RWPE2 (cell line): ENCODE results near the gene EMILIN3.

Experiments used
- ATAC-seq: fragments of 200-7000 bp; cut with Tn5 transposase; 3 replicates; pipeline ENCODE4 v1.9.1; 2021; ENCODE audit warnings: low read depth
- DNase-seq: peaks from one replicate; pipeline ENCODE4 v3.0.0-alpha.2; 2020; ENCODE audit warnings: low spot score
- H3K27ac ChIP-seq: fragments of 450-650 bp; 2 replicates; pipeline ENCODE4 v1.5.1; 2017; ENCODE audit warnings: mild to moderate bottlenecking; ENCODE audit not compliant: poor library complexity, severe bottlenecking
- H3K27me3 ChIP-seq: fragments of 250-450 bp; sonication (Bioruptor Pico); 2 replicates; pipeline ENCODE4 v1.5.1; 2021; ENCODE audit warnings: mild to moderate bottlenecking, moderate library complexity; ENCODE audit not compliant: insufficient read depth, poor library complexity, severe bottlenecking
- H3K36me3 ChIP-seq: fragments of 250-450 bp; sonication (Bioruptor Pico); 2 replicates; pipeline ENCODE4 v1.5.1; 2020; ENCODE audit warnings: low read depth, mild to moderate bottlenecking, moderate library complexity
- H3K4me1 ChIP-seq: fragments of 250-450 bp; sonication (Bioruptor Pico); 2 replicates; pipeline ENCODE4 v1.5.1; 2021; ENCODE audit warnings: mild to moderate bottlenecking, moderate library complexity; ENCODE audit not compliant: insufficient read depth, poor library complexity, severe bottlenecking
- H3K4me3 ChIP-seq: fragments of 250-450 bp; sonication (Bioruptor Pico); 2 replicates; pipeline ENCODE4 v1.5.1; 2021; ENCODE audit warnings: mild to moderate bottlenecking, moderate library complexity; ENCODE audit not compliant: severe bottlenecking
- H3K9me3 ChIP-seq: fragments of 250-450 bp; sonication (Bioruptor Pico); 2 replicates; pipeline ENCODE4 v1.5.1; 2021; ENCODE audit warnings: mild to moderate bottlenecking, moderate library complexity; ENCODE audit not compliant: severe bottlenecking
- TF ChIP-seq, protein P1 (sequence below): fragments of 450-650 bp; IDR thresholded peaks from one replicate; pipeline ENCODE4 v1.5.1; 2017; ENCODE audit warnings: mild to moderate bottlenecking, moderate library complexity; ENCODE audit not compliant: poor library complexity, severe bottlenecking

The EMILIN3 gene

GRCh38 chr20:41411391-41411847, 44.8 kb upstream of the EMILIN3 start:
- Histone ChIP-seq H3K27me3 (no peaks in the 10 kb centered on the region), H3K9me3 (no peaks in the 10 kb centered on the region), H3K27ac (no peak overlapping the region), H3K4me1 (no peaks in the 10 kb centered on the region), H3K4me3 (no peak overlapping the region), H3K36me3 (peaks cover 70% of the 10 kb centered on the region)
- DNase-seq (no peak), ATAC-seq (no peak)
- TF ChIP-seq, protein P1, sequence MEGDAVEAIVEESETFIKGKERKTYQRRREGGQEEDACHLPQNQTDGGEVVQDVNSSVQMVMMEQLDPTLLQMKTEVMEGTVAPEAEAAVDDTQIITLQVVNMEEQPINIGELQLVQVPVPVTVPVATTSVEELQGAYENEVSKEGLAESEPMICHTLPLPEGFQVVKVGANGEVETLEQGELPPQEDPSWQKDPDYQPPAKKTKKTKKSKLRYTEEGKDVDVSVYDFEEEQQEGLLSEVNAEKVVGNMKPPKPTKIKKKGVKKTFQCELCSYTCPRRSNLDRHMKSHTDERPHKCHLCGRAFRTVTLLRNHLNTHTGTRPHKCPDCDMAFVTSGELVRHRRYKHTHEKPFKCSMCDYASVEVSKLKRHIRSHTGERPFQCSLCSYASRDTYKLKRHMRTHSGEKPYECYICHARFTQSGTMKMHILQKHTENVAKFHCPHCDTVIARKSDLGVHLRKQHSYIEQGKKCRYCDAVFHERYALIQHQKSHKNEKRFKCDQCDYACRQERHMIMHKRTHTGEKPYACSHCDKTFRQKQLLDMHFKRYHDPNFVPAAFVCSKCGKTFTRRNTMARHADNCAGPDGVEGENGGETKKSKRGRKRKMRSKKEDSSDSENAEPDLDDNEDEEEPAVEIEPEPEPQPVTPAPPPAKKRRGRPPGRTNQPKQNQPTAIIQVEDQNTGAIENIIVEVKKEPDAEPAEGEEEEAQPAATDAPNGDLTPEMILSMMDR = peak; percentile 94

- no peaks in the 10 kb centered on the region for H3K4me1 ChIP-seq
- H3K27ac ChIP-seq = no peak overlapping the region
- peaks cover 58% of the 10 kb centered on the region for H3K36me3 ChIP-seq
- ATAC-seq (no peak), DNase-seq (no peak)
- no peaks in the 10 kb centered on the region for H3K27me3 ChIP-seq
- TF ChIP-seq, protein P1 = no peak
- H3K9me3 ChIP-seq = no peaks in the 10 kb centered on the region
- H3K4me3 ChIP-seq = no peak overlapping the region
These were observed 42.4 kb upstream of the EMILIN3 start for GRCh38 chr20:41408986-41409385.

DNA sequence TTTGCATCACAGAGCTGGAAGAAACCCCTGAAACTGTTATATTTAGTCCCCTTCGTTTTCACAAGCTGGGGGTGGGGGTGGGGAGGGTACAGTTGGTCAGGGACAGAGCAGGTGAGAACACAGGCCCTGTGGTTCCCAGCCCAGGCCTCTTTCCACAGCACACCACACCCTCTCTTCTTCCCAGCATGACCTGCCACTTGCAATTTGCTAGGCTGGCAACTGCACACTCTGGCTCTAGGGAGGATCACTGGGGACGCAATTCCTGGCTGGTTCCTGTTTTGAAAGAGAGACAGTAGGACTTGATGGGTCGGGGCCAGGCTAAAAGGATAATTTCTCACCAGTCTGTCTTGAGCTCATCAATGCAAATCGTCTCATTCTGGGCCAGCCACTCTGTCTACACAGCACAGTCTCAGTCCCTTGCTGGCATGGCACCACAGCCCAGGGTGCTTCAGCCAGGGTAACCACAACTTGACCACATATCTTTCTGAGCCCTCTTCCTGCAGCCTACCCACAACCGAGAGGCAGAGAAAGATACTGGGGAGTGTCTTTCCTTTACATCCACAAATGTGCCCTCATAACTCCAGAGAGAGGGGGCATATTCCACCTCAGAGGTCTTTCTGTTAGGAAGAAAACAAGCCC, 41.7 kb upstream of the EMILIN3 start:
- H3K27ac ChIP-seq = no peak overlapping the region
- peaks cover 59% of the 10 kb centered on the region for H3K36me3 ChIP-seq
- TF ChIP-seq, protein P1 = no peak
- no peak; the same call in 2 of the 3 replicates for ATAC-seq
- no peak overlapping the region for H3K4me3 ChIP-seq
- no peaks in the 10 kb centered on the region for H3K9me3 ChIP-seq
- H3K27me3 ChIP-seq = no peaks in the 10 kb centered on the region
- no peak for DNase-seq
- H3K4me1 ChIP-seq = no peaks in the 10 kb centered on the region

DNA sequence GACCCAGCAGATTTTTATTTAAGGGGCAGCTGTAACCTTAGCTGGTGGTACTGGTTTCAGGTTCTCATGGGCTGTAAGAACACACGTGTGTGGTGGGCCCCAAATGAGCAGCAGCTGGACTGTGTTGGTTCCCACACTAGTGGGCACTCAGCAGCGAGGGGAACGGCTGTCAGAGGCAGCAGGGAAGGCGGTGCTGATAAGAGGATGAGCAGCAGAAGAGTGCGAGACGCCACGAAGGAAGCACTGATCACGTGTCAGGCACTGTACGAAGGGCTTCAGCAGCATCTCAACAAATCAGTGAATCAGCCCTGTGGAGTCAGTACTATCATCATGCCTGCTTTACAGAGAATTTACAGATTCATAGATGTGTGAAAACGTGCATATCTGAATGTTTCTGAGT, 41.0 kb upstream of the EMILIN3 start:
- Histone ChIP-seq H3K27ac (no peak overlapping the region), H3K4me1 (no peaks in the 10 kb centered on the region)

DNA sequence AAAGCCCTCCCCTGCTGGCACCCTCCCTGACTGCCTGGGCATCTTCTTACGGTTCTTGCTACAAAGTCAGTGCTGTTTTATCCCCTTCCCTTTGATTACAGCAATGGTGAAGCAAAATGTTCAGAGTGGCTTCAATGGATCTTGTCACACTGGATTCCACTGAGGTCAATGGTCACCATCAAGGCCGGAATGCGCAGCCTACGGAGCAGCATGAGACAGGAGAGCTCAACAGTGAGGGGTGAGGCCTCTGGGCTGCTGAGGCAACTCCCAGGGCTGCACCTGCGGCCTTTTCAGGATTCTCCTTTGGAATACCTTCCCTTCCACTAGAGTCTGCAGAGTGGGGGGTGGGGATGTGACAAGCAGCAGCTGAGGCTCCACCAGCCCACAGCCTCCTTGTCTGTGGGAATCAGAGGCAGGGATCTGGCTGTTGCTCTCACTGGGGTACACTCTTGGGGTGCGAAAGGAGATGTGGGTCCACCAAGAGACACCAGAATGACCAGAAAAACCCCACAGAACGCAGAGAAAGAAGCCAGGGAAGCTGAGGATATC, 40.4 kb upstream of the EMILIN3 start:
- H3K27ac ChIP-seq = no peak overlapping the region
- H3K36me3 ChIP-seq = peaks cover 57% of the 10 kb centered on the region
- no peaks in the 10 kb centered on the region for H3K9me3 ChIP-seq
- no peaks in the 10 kb centered on the region for H3K27me3 ChIP-seq
- TF ChIP-seq, protein P1 = no peak
- no peaks in the 10 kb centered on the region for H3K4me1 ChIP-seq
- no peak overlapping the region for H3K4me3 ChIP-seq
- no peak for DNase-seq
- ATAC-seq = no peak

More for the DNA sequence above, 41.0 kb upstream of the EMILIN3 start:
- no peak for ATAC-seq
- Histone ChIP-seq H3K27me3 (no peaks in the 10 kb centered on the region), H3K9me3 (no peaks in the 10 kb centered on the region), H3K36me3 (peaks cover 58% of the 10 kb centered on the region), H3K4me3 (no peak overlapping the region)
- TF ChIP-seq, protein P1 = no peak
- no peak for DNase-seq
